WTC11 (cell line): ENCODE results near the gene REPIN1. TPM values are rescaled to one million over a fixed set of nuclear protein-coding genes. Genes with fewer than 3 reads are reported as not detected.

ENCODE experiments used
- ATAC-seq: fragments of 200-7000 bp; cut with Tn5 transposase; 2 replicates; pipeline ENCODE4 v1.10.0; 2021; ENCODE audit warnings: mild to moderate bottlenecking, moderate library complexity
- CTCF ChIA-PET: fragments of 300-600 bp; sonication (Branson Sonifier 250); formaldehyde crosslinking; loops from one replicate; lab custom pipeline; 2021; ENCODE audit warnings: antibody characterized with exemption; lab: Charles Lee
- POLR2A ChIA-PET: fragments of 350-600 bp; sonication (Branson Sonifier 250); formaldehyde crosslinking; loops from one replicate; lab custom pipeline; 2021; ENCODE audit warnings: antibody characterized with exemption; lab: Charles Lee
- DNase-seq: peaks from one replicate; pipeline ENCODE4 v3.0.0; 2021; ENCODE audit warnings: low spot score
- H3K27ac Mint-ChIP-seq: 2 replicates; pipeline ENCODE4 v1.8.0; 2021; ENCODE audit warnings: mixed read lengths
- H3K27me3 Mint-ChIP-seq: 2 replicates; pipeline ENCODE4 v1.8.0; 2021; ENCODE audit warnings: low read depth, mild to moderate bottlenecking, moderate library complexity, mixed read lengths
- H3K36me3 Mint-ChIP-seq: 2 replicates; pipeline ENCODE4 v1.8.0; 2021; ENCODE audit warnings: mixed read lengths
- H3K4me1 Mint-ChIP-seq: 2 replicates; pipeline ENCODE4 v1.8.0; 2022; ENCODE audit warnings: mixed read lengths
- H3K4me3 Mint-ChIP-seq: 2 replicates; pipeline ENCODE4 v1.8.0; 2021; ENCODE audit warnings: mild to moderate bottlenecking, moderate library complexity, mixed read lengths
- H3K9me3 Mint-ChIP-seq: 2 replicates; pipeline ENCODE4 v1.8.0; 2021; ENCODE audit warnings: mixed read lengths
- AFF4 ChIP-seq: sonication (generic); formaldehyde crosslinking; IDR thresholded peaks from 2 replicates; pipeline ENCODE4 v1.8.1; 2023; ENCODE audit warnings: mild to moderate bottlenecking, missing genetic modification reagents, borderline replicate concordance
- AR ChIP-seq: fragments of 250-450 bp; sonication (Bioruptor Pico); IDR thresholded peaks from 2 replicates; pipeline ENCODE4 v1.9.0; 2021; ENCODE audit warnings: mild to moderate bottlenecking
- CBFB ChIP-seq: sonication (generic); formaldehyde crosslinking; IDR thresholded peaks from 2 replicates; pipeline ENCODE4 v1.8.1; 2022; ENCODE audit warnings: mild to moderate bottlenecking, low read depth, missing genetic modification reagents
- GABPB1 ChIP-seq: sonication (generic); formaldehyde crosslinking; IDR thresholded peaks from 2 replicates; pipeline ENCODE4 v1.8.1; 2023; ENCODE audit warnings: mild to moderate bottlenecking, missing genetic modification reagents
- GTF2I ChIP-seq: fragments of 250-450 bp; sonication (Bioruptor Pico); conservative IDR thresholded peaks from 2 replicates; pipeline ENCODE4 v1.4.0; 2021; ENCODE audit warnings: mild to moderate bottlenecking
- HMGXB4 ChIP-seq: sonication (generic); formaldehyde crosslinking; IDR thresholded peaks from 2 replicates; pipeline ENCODE4 v1.8.1; 2023; ENCODE audit warnings: mild to moderate bottlenecking, moderate library complexity, missing genetic modification reagents
- IRF2 ChIP-seq: sonication (generic); formaldehyde crosslinking; IDR thresholded peaks from 2 replicates; pipeline ENCODE4 v1.8.0; 2022; ENCODE audit warnings: low read depth, missing genetic modification reagents, borderline replicate concordance
- KAT7 ChIP-seq: sonication (generic); formaldehyde crosslinking; IDR thresholded peaks from 2 replicates; pipeline ENCODE4 v1.8.1; 2023; ENCODE audit warnings: missing genetic modification reagents, mild to moderate bottlenecking, borderline replicate concordance
- MLX ChIP-seq: sonication (generic); formaldehyde crosslinking; IDR thresholded peaks from 2 replicates; pipeline ENCODE4 v1.8.1; 2023; ENCODE audit warnings: mild to moderate bottlenecking, missing genetic modification reagents, moderate library complexity
- MYBL2 ChIP-seq: sonication (generic); formaldehyde crosslinking; IDR thresholded peaks from 2 replicates; pipeline ENCODE4 v1.8.1; 2023; ENCODE audit warnings: mild to moderate bottlenecking, moderate library complexity, missing genetic modification reagents
- OVOL2 ChIP-seq: fragments of 250-450 bp; sonication (Bioruptor Pico); IDR thresholded peaks from 2 replicates; pipeline ENCODE4 v1.9.0; 2021; ENCODE audit warnings: mild to moderate bottlenecking, borderline replicate concordance
- PRRX2 ChIP-seq: fragments of 250-450 bp; sonication (Bioruptor Pico); IDR thresholded peaks from 2 replicates; pipeline ENCODE4 v1.8.0; 2021; ENCODE audit warnings: mild to moderate bottlenecking
- SOX15 ChIP-seq: fragments of 250-450 bp; sonication (Bioruptor Pico); IDR thresholded peaks from 2 replicates; pipeline ENCODE4 v1.9.0; 2021; ENCODE audit warnings: mild to moderate bottlenecking
- TEAD1 ChIP-seq: sonication (generic); formaldehyde crosslinking; IDR thresholded peaks from 2 replicates; pipeline ENCODE4 v1.8.0; 2022; ENCODE audit warnings: mild to moderate bottlenecking, missing genetic modification reagents
- USF1 ChIP-seq: sonication (generic); formaldehyde crosslinking; IDR thresholded peaks from 2 replicates; pipeline ENCODE4 v1.8.0; 2022; ENCODE audit warnings: mild to moderate bottlenecking, missing genetic modification reagents
- ZNF281 ChIP-seq: sonication (generic); formaldehyde crosslinking; IDR thresholded peaks from 2 replicates; pipeline ENCODE4 v1.8.0; 2023; ENCODE audit warnings: mild to moderate bottlenecking, missing genetic modification reagents
- total RNA-seq: library from RNA; stranded (reverse); gene quantifications from 3 replicates; pipeline ENCODE4 v1.2.3, GENCODE V29; 2021

REPIN1 gene
- total RNA-seq, 1 experiment from 2014 or later = 130 TPM

GRCh38 chr7:150377196-150377595, 8.6 kb downstream of the REPIN1 start:
- Mint-ChIP-seq H3K4me3 (no peak overlapping the region), H3K9me3 (no peaks in the 10 kb centered on the region), H3K36me3 (peaks cover 26% of the 10 kb centered on the region), H3K27ac (peak overlapping the region; percentile 80), H3K27me3 (no peaks in the 10 kb centered on the region), H3K4me1 (peaks cover 79% of the 10 kb centered on the region)
- no peak for DNase-seq
- ChIA-PET CTCF (interaction anchor here (0.8 to 2.3 kb wide), 10 partner anchors 7 to 47 kb away, joined by 3 to 16 read pairs (median 6); partner anchors contain the start of gene REPIN1), POLR2A (interaction anchor here (0.5 to 1.8 kb wide), 4 partner anchors 8 to 330 kb away, joined by 3 to 27 read pairs (median 10); partner anchors contain the start of gene REPIN1)
- TF ChIP-seq MLX (no peak), IRF2 (CRISPR knock-in tag) (no peak), HMGXB4 (CRISPR knock-in tag) (no peak), TEAD1 (CRISPR knock-in tag) (no peak)
- no peak for ATAC-seq

GRCh38 chr7:150377635-150378034, 9.0 kb downstream of the REPIN1 start:
- Mint-ChIP-seq H3K4me3 (peak overlapping the region; percentile 37), H3K4me1 (peaks cover 82% of the 10 kb centered on the region), H3K9me3 (no peaks in the 10 kb centered on the region), H3K36me3 (peaks cover 24% of the 10 kb centered on the region), H3K27ac (peak overlapping the region; percentile 80), H3K27me3 (no peaks in the 10 kb centered on the region)
- CTCF ChIA-PET = interaction anchor here (0.6 to 2.3 kb wide), 14 partner anchors 8 to 617 kb away, joined by 3 to 16 read pairs (median 6); partner anchors contain the start of gene REPIN1
- TF ChIP-seq GTF2I (CRISPR knock-in tag) (no peak), ZNF281 (CRISPR knock-in tag) (no peak), KAT7 (no peak), MYBL2 (CRISPR knock-in tag) (no peak)
- POLR2A ChIA-PET = interaction anchor here (0.5 to 1.8 kb wide), 5 partner anchors 9 to 330 kb away, joined by 3 to 27 read pairs (median 9); partner anchors contain the start of gene REPIN1
- ATAC-seq = no peak
- peak; percentile 7 for DNase-seq

- H3K27me3 Mint-ChIP-seq = no peaks in the 10 kb centered on the region
- CTCF ChIA-PET = interaction anchor here (0.6 to 2.3 kb wide), 15 partner anchors 8 to 618 kb away, joined by 3 to 16 read pairs (median 5); partner anchors contain the start of gene REPIN1
- H3K27ac Mint-ChIP-seq = peak overlapping the region; percentile 95
- H3K36me3 Mint-ChIP-seq = peaks cover 18% of the 10 kb centered on the region
- peak; percentile 51 for ATAC-seq
- H3K9me3 Mint-ChIP-seq = no peaks in the 10 kb centered on the region
- DNase-seq = peak; percentile 86
- POLR2A ChIA-PET = interaction anchor here (1.0 to 1.8 kb wide), 5 partner anchors 9 to 49 kb away, joined by 3 to 27 read pairs (median 9); partner anchors contain the start of gene REPIN1
- peaks cover 82% of the 10 kb centered on the region for H3K4me1 Mint-ChIP-seq
- H3K4me3 Mint-ChIP-seq = peak overlapping the region; percentile 71
- TF ChIP-seq OVOL2 (CRISPR knock-in tag) (no peak), SOX15 (CRISPR knock-in tag) (no peak), CBFB (CRISPR knock-in tag) (no peak), PRRX2 (peak; percentile 51; the same call in 1 of the 2 replicates), GTF2I (CRISPR knock-in tag) (0 out of 2 replicates have a peak, but pooled peaks have one; percentile 62), AR (no peak; the same call in 1 of the 2 replicates), AFF4 (CRISPR knock-in tag) (no peak), USF1 (CRISPR knock-in tag) (no peak), MYBL2 (CRISPR knock-in tag) (peak; percentile 82), GABPB1 (CRISPR knock-in tag) (no peak)
These were observed 9.7 kb downstream of the REPIN1 start for GRCh38 chr7:150378115-150378852.
